ENCODE measurements around the gene STEAP1B.

DNA sequence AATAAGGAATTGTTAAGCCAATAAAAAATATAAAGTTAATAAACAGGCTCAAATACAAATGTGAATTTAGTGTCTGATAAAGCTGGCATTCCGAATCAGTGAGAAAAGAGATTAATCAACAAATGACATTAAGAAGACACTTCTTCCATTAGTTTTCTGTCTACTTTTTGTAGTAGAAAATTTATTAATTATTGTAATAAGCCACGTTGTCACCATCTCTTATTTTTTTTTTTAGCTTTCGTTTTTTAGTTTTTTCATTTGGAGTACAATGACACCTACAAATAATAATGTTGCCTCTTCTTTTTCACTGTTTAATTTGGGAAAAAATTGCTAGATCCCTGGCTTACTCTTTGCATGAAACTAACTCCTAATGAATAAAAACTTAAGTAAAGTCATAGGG is 46.8 kb upstream of the STEAP1B start:
- TF ChIP-seq, protein P1, sequence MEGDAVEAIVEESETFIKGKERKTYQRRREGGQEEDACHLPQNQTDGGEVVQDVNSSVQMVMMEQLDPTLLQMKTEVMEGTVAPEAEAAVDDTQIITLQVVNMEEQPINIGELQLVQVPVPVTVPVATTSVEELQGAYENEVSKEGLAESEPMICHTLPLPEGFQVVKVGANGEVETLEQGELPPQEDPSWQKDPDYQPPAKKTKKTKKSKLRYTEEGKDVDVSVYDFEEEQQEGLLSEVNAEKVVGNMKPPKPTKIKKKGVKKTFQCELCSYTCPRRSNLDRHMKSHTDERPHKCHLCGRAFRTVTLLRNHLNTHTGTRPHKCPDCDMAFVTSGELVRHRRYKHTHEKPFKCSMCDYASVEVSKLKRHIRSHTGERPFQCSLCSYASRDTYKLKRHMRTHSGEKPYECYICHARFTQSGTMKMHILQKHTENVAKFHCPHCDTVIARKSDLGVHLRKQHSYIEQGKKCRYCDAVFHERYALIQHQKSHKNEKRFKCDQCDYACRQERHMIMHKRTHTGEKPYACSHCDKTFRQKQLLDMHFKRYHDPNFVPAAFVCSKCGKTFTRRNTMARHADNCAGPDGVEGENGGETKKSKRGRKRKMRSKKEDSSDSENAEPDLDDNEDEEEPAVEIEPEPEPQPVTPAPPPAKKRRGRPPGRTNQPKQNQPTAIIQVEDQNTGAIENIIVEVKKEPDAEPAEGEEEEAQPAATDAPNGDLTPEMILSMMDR (conservative IDR thresholded peaks at IDR 0.05; ENCODE audit: low read length), result no peak
- no peak for TF ChIP-seq EZH2phosphoT487 (IDR thresholded peaks at IDR 0.05; ENCODE audit: borderline replicate concordance)
